ENCODE results near the gene RARB.

The RARB gene

DNA sequence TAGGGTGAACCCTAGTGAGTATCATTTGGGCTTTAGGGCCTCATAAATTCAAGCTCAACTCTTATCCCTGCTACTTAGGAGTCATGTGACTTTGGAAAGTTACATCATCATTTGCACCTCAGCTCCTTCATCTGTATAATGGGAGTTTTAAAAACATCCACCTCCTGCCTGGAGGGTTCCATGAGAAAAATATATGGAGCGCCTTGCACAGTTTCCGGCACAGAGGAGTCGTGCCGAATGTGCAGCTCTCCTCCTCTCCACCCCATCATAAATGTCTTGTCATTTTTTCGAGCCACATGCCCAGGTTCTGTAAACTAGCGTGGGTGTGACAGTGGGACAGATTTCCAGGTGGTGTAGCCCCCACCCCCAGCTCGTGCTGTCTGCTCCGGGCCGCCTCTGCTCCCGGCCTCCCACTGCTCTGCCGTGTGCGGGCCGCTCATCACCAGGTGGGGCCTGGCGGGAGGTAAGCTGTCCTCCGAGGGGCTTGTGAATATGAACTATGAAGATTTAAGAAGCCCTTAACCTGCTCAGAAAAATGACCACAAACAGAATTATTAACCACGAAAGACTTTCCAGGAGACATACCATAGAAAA lies 146.2 kb downstream of the RARB start:
- no peak for DNase-seq (ENCODE audit: low read depth in 2 of 2, low spot score in 1 of 2)

DNA sequence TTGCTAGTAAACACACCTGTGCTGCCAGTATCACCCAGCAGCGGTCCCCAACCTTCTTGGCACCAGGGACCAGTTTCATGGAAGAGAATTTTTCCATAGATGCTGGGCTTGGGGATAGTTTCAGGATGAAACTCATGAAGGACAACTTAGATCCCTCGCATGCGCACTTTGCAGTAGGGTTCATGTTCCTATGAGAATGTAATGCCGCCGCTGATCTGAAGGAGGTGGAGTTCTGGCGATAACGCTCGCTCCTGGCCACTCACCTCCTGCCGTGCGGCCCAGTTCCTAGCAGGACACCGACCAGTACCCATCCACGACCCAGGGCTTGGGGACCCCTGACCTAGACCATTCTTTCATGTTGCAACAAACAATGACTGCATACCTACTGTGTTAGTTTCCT lies 146.9 kb downstream of the RARB start:
- DNase-seq (ENCODE audit: low read depth in 2 of 2, low spot score in 1 of 2) = no peak

DNA sequence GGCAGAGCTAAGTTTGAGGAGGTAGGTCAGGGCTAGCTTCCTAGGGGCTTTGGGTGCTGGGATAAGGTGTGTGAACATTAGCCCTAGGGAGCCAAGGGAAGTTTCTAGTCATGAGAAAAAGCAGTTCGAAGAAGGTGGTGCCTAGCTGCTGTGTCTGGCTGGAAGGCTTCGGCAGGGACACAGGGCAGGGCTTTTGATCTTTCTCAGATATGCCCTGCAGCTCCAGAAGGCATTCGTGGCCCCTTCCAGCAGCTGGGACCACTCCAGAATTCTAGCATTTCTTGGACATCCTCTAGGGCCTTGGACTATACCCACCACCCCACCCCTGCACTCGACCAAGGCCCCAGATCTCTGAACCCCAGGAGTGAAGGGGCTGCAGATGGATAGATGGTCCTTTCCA lies 148.1 kb downstream of the RARB start:
- no peak for DNase-seq (ENCODE audit: low read depth in 2 of 2, low spot score in 1 of 2)

DNA sequence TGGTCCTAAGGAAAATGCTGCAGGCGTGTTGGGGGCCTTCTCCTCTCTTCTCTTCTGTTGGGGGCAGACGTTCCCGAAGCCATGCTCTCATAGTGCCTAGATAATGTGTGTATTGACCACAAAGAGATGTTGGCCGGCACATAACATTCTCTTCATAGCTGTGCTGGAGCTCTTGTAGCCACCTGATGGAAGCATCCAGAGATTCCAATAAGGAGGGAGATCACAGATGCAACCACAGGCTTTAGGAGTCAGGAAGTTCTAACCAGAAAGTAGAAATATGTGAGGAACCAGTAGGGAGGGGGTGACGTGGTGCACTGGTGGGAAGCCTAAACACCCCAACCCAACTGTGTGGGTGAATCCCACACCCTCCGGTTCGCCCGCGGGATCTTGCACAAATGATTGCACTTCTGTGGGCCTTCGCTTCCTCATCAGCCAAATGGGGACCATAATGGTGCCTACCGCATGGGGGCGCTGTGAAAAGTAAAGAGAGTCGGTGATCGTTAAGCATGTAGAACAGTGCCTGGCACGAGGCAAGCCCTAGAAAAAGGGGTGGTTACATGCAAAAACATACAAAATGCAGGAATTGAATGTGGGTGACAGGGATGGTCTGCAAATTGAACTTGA lies 148.9 kb downstream of the RARB start:
- no peak for DNase-seq (ENCODE audit: low read depth in 2 of 2, low spot score in 1 of 2)

GRCh38 chr3:25578059-25578458 lies 150.0 kb downstream of the RARB start:
- no peak for DNase-seq (ENCODE audit: low read depth in 2 of 2, low spot score in 1 of 2)

- DNase-seq (ENCODE audit: low read depth in 2 of 2, low spot score in 1 of 2) = no peak
Measured at GRCh38 chr3:25580534-25580933, 152.5 kb downstream of the RARB start.

GRCh38 chr3:25581335-25581734 lies 153.3 kb downstream of the RARB start:
- DNase-seq (ENCODE audit: low read depth in 2 of 2, low spot score in 1 of 2) = no peak

DNA sequence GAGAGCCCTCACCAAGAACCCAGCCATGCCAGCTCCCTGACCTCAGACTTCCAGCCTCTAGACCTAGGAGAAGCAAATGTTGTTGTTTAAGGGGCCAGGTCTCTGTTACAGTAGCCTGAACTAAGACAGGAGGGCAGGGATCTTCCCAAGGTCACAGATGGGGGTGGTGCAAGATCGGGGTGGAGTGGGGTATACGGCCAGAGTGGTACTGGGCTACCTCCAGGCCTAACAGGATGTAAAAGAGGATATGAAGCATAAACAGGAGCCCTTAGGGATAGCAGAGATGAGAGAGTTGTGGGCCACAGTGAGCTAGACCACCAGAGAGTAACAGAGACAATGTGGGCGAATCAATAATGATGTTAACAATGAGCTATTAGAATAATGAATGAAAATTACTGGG lies 153.8 kb downstream of the RARB start:
- no peak for DNase-seq (ENCODE audit: low read depth in 2 of 2, low spot score in 1 of 2)

DNA sequence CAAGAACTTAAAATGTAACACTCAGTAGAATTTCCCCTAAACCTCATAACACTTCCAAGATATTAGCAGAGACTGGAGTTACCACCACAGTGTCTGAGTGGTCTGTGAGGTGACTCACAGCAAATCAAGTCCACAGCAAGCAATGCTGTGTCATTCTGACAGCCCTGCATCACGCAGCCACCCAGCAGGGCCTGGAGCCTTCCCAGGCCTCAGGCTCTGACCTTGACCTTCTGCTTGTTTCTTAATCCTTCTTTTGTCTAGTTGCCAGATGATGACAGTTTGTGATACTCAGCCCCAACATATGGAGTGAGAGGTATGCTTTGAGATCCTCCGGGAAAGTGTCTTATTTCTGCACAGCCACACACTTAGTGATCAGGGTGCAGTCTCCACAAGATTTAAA lies 154.2 kb downstream of the RARB start:
- no peak for DNase-seq (ENCODE audit: low read depth in 2 of 2, low spot score in 1 of 2)

DNA sequence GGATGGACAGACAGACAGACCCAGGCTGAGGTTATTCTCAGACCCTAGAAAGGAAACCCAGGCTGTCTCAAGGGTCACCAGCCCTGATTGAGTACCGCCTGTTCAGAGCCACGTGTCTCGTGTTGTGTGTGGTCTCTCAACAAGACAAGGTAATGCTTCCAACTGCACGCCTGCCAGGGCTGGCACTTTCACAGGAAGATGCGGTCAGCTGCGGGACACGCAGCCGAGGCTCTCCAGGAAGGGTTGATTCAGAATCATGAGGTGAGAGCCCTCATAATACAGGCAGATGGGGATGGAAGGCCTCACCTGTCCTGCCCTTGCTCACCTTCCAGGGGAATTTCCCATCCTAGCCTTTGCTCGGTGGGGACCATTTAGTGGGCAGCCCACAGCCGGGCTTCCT lies 155.3 kb downstream of the RARB start:
- no peak for DNase-seq (ENCODE audit: low read depth in 2 of 2, low spot score in 1 of 2)

GRCh38 chr3:25584011-25584789 lies 156.1 kb downstream of the RARB start:
- no peak for DNase-seq (ENCODE audit: low read depth in 2 of 2, low spot score in 1 of 2)

DNA sequence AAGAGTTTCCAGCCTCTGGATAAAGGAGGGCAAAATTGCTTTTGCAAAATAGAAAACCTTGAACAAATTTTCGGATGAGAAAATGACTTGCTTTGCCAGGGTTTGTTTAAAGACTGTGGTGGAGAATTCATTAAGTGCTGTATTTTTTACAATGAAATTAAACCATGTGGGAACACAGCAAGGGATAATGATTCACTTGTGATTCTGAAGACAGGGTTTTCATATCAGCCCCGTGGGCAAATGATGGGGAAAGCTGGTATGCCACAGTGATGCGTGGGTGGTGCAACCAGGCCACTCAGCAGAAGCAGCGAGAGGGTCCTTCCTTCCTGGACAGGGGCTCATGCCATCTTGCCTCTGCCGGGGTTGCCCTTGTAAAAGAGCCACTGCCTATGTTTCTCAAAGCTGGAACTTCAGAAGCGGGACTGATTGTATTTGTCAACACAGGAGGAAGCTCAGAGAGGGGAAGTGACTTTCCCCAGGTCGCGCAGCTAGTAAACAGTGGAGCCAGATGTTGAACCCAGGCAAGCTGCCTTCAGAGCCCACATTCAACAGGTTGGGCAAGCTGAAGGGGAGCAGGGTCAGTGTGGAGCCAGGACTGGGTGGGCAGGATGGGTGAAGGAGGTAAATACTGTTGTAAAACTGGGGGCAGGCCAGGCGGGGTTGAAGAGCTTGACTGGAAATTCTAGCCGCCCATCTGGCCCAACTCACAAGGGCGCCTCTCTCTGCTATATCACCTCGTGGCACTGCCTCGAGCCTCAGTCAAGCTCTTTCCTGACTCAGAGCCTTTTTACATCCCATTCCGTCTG lies 157.5 kb downstream of the RARB start:
- no peak for DNase-seq (ENCODE audit: low read depth in 2 of 2, low spot score in 1 of 2)

DNA sequence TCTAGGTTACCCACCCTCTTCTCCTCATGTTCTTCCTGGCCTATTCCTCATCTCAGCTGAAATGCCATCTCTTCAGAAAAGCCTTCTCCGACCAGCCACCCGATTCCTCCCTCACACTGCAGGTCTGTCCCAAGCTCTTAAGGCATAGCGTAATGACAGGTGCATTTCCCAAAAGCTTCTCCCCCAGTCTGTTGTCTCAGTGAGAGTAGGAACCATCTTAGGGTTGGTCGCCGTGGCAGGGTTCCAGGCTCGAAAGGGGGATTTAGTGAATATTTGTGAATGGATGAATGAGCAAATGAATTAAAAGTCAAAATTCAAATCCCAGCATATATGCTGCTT lies 158.1 kb downstream of the RARB start:
- DNase-seq (ENCODE audit: low read depth in 2 of 2, low spot score in 1 of 2) = no peak

GRCh38 chr3:25586553-25586952 lies 158.5 kb downstream of the RARB start:
- DNase-seq (ENCODE audit: low read depth in 2 of 2, low spot score in 1 of 2) = no peak

DNA sequence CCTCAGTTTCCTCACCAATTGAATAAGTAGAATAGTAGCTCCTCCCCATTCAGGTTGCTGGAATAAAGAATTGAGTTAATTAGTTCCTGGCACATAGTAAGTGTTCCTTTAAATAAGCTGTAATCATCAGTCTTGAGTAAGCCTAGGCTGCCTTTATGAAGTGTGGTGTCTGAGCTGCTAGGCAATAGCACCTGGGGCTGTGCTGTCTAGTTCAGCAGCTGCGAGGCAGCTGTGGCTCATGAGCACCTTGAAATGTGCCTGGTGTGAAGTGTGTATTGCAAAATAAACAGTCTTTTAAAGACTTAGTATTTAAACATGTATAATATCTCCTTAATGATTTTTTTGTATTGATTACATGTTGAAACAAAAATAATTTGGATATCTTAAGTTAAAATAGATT lies 159.0 kb downstream of the RARB start:
- DNase-seq (ENCODE audit: low read depth in 2 of 2, low spot score in 1 of 2) = no peak

GRCh38 chr3:25587526-25587925 lies 159.5 kb downstream of the RARB start:
- DNase-seq (ENCODE audit: low read depth in 2 of 2, low spot score in 1 of 2) = no peak

- no peak for DNase-seq (ENCODE audit: low read depth in 2 of 2, low spot score in 1 of 2)
Measured at GRCh38 chr3:25587975-25588374, 159.9 kb downstream of the RARB start.

GRCh38 chr3:25588441-25589103 lies 160.5 kb downstream of the RARB start:
- DNase-seq (ENCODE audit: low read depth in 2 of 2, low spot score in 1 of 2) = no peak

DNA sequence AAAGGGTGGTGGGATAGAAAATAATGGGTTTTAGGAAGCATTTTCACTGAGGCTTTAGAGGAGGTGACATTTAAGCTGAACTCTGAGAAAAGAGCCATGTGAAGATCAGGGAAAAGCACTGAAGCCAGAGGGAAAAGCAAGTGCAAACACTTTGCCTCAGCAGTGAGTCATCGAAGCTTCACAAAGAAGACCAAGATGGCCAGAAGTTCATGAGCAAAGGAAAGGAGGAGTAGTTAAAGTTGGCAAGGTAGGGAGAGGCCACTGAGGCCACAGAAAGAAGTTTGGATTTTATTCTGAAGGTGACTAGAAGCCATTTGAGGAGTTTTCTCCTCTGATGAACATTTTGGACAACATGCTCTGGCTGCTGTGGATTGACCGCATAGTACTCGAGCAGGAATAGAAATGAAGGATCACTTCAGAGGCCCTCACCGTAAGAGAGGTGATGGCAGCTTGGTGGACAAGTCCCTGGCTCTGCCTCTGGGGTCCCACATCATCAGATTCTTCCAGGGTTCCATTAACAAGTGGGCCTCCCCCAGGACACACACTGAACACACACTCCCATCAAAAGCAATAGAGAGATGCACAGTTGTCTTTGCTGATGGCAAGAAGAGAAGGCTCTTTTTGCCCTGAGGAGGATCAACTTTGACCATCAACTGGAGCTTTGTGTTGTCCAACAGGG lies 161.2 kb downstream of the RARB start:
- DNase-seq (ENCODE audit: low read depth in 2 of 2, low spot score in 1 of 2) = no peak

- DNase-seq (ENCODE audit: low read depth in 2 of 2, low spot score in 1 of 2) = no peak
Measured at GRCh38 chr3:25589783-25590258, 161.8 kb downstream of the RARB start.

DNA sequence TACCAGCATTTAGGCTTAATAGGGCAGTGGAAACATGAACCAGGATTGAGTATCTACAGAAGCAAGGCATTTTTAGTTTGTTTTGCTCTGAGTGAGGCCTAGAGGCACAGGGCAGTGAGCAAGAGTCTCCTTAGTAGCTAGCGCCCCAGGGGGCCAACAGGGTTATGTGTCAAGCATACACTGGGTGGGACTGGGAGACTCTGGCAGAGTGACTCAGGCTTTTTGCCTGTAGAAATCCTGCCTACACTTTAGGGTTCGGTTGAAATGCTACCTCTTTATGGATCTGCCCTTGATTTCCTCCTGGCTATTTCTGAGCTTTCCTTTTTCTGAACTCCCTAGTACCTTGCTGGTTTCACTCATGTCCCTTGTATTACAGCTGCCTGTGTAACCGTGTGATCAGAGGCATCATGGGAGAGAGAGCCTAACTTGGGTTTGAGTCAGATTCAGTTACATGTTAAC lies 164.5 kb downstream of the RARB start:
- no peak for DNase-seq (ENCODE audit: low read depth in 2 of 2, low spot score in 1 of 2)

All from stimulated activated CD8-positive, alpha-beta memory T cell treated with anti-CD3 and anti-CD28 coated beads, Interleukin-4, amount 100 ng/mL, for 4 hours (primary cell).